ENCODE results near the gene BMPR1A. TPM values are rescaled to one million over a fixed set of nuclear protein-coding genes. Genes with fewer than 3 reads are reported as not detected.

Gene BMPR1A
- total RNA-seq, 4 donors from 2014 or later, result 17.7 to 35.5 (median 26.8) TPM

GRCh38 chr10:86709396-86710185 lies 46.8 kb upstream of the BMPR1A start:
- intact Hi-C loops (cut with DNase I; ENCODE audit: low total_unique reads), result no loop called here
- no peak for DNase-seq (ENCODE audit: low spot score in 2 of 2)
- H3K4me3 ChIP-seq (ENCODE audit: low read depth, poor library complexity, severe bottlenecking), result no peak overlapping the region
- no peak for TF ChIP-seq POLR2A (IDR thresholded peaks at IDR 0.05)
- TF ChIP-seq, protein P1, sequence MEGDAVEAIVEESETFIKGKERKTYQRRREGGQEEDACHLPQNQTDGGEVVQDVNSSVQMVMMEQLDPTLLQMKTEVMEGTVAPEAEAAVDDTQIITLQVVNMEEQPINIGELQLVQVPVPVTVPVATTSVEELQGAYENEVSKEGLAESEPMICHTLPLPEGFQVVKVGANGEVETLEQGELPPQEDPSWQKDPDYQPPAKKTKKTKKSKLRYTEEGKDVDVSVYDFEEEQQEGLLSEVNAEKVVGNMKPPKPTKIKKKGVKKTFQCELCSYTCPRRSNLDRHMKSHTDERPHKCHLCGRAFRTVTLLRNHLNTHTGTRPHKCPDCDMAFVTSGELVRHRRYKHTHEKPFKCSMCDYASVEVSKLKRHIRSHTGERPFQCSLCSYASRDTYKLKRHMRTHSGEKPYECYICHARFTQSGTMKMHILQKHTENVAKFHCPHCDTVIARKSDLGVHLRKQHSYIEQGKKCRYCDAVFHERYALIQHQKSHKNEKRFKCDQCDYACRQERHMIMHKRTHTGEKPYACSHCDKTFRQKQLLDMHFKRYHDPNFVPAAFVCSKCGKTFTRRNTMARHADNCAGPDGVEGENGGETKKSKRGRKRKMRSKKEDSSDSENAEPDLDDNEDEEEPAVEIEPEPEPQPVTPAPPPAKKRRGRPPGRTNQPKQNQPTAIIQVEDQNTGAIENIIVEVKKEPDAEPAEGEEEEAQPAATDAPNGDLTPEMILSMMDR (IDR thresholded peaks at IDR 0.05), result no peak
- WGBS, 2 donors, result 95 to 97% methylated on average over 16 of the region's 16 CpGs

DNA sequence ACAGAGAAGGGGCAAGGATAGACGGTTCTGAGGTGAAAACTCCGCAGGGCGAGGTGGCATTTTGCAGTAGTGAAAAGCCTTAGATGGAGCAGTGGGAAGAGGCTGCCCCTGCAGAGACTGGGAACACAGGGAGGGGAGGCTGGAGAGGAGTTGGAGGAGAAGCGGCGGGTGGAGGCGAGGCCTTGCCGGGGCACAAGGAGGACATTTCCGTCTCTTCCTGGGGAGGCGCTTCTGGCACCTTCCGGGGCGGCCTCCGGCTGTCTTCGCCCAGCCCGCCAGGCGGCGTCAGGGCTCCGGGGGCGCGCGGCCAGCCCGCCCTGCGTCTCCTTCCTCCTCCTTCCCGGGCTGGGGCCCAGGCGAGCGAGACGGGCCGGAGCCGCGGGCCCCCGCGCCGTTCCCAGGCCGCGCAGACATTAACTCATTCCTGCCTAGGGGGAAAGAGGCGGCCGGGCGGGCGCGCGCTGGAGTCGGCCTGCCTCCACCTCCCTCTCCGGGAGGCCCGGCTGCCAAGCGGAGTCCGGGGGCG lies 45.4 kb upstream of the BMPR1A start:
- intact Hi-C loops (cut with DNase I; ENCODE audit: low total_unique reads), result no loop called here
- H3K4me3 ChIP-seq (ENCODE audit: low read depth, poor library complexity, severe bottlenecking), result peak overlapping the region; percentile 44
- 5 to 8% methylated on average over 21 to 22 of the region's 46 CpGs for WGBS, 2 donors
- TF ChIP-seq, protein P1 (IDR thresholded peaks at IDR 0.05), result no peak
- peak in 1 of 2 donors; percentile 45 for TF ChIP-seq POLR2A (IDR thresholded peaks at IDR 0.05)
- peak; percentile 81 to 96 for DNase-seq (ENCODE audit: low spot score in 2 of 2)

- H3K4me3 ChIP-seq (ENCODE audit: low read depth, poor library complexity, severe bottlenecking), result peak overlapping the region; percentile 44
- TF ChIP-seq, protein P1 (IDR thresholded peaks at IDR 0.05), result no peak
- no peak for TF ChIP-seq POLR2A (IDR thresholded peaks at IDR 0.05)
- intact Hi-C loops (cut with DNase I; ENCODE audit: low total_unique reads), result no loop called here
- WGBS, 2 donors, result 1 to 3% methylated on average over 33 to 39 of the region's 82 CpGs
- DNase-seq (ENCODE audit: low spot score in 2 of 2), result peak; percentile 37 to 92
These were observed 44.7 kb upstream of the BMPR1A start for GRCh38 chr10:86711513-86712316.

DNA sequence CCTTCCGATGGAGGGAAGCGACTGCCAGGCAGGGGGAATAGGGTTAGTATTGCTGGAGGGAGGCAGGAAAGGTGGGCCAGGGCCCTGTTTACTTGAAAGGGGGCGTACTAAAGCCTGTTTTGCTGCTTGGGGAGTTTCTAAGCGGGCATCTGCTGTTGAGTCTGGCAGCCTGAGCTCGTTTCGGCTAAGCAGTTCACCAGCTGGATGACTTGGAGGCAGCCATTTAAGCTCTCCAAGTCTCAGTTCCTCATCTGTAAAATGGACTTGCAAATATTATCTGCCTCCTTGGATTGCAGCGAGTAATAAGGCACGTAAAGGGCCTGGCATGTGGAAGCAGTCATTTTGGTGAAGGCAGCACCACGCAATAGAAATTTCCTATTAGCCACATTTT lies 44.1 kb upstream of the BMPR1A start:
- intact Hi-C loops (cut with DNase I; ENCODE audit: low total_unique reads), result no loop called here
- no peak for DNase-seq (ENCODE audit: low spot score in 2 of 2)
- TF ChIP-seq, protein P1 (IDR thresholded peaks at IDR 0.05), result no peak
- no peak for TF ChIP-seq POLR2A (IDR thresholded peaks at IDR 0.05)
- H3K4me3 ChIP-seq (ENCODE audit: low read depth, poor library complexity, severe bottlenecking), result peak overlapping the region; percentile 44
- WGBS, 2 donors, result 34 to 43% methylated on average over 9 of the region's 9 CpGs

GRCh38 chr10:86715156-86715795 lies 41.1 kb upstream of the BMPR1A start:
- WGBS, 2 donors, result 73 to 74% methylated on average over 6 of the region's 6 CpGs
- intact Hi-C loops (cut with DNase I; ENCODE audit: low total_unique reads), result no loop called here
- H3K4me3 ChIP-seq (ENCODE audit: low read depth, poor library complexity, severe bottlenecking), result no peak overlapping the region
- TF ChIP-seq, protein P1 (IDR thresholded peaks at IDR 0.05), result no peak
- no peak for TF ChIP-seq POLR2A (IDR thresholded peaks at IDR 0.05)
- DNase-seq (ENCODE audit: low spot score in 2 of 2), result no peak

Measured in lower leg skin (tissue), 4 donors.